ENCODE data around the gene FAM78B.

The FAM78B gene

DNA sequence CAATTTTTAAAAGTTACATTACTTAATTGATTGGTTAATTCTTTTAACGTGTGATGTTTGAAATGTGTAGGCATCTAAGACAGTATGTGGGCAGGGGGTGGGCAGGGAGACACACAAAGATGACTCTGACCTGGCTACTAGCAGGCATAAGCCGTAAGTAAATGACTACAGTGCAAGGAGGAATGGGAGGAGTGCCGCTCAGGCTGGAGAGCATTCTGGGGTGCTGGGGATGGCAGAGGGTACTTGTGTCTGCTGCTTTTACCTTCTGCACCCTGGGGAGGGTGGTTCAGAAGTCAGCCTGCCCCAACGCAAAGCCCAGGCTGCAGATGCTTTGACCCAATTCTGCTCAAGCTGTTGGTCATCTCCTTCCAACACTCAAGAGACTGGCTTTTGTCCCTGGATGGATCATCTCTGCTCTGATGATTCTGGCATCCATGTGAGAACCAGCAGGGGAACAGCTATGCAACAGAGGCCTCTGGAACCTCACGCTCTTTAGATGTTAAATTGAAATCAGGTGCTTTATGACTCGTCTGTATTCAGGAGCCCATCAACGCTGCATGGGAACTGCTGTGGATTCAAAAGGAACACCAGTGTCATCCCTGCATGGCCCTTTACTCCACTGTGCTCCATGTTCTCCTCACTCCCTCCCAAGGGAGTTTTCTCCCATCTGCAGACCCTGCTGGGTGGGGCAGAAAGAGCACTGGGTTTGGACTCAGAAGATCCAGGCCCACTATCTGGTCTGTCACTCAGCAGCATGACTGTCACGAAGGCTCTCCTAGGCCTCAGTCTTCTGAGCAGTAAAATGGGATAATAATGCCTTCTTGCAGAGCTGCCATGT lies 78.8 kb downstream of the FAM78B start:
- no peaks in the 10 kb centered on the region for H3K36me3 ChIP-seq (ENCODE audit: insufficient read depth, low read length)
- 0 out of 2 replicates have a peak, but pooled peaks cover 4% of the 10 kb centered on the region for H3K4me1 ChIP-seq (ENCODE audit: insufficient read depth, low read length)
- H3K27me3 ChIP-seq (ENCODE audit: insufficient read depth, low read length) = no peaks in the 10 kb centered on the region
- 92% methylated on average over 8 of the region's 8 CpGs for WGBS
- H3K9ac ChIP-seq (ENCODE audit: low read depth, low read length) = no peak overlapping the region
- no peak overlapping the region for H3K27ac ChIP-seq (ENCODE audit: low read depth, low read length)
- no peak overlapping the region for H3K4me3 ChIP-seq (ENCODE audit: low read length)
- no peaks in the 10 kb centered on the region for H3K9me3 ChIP-seq (ENCODE audit: insufficient read depth, low read depth, low read length)

DNA sequence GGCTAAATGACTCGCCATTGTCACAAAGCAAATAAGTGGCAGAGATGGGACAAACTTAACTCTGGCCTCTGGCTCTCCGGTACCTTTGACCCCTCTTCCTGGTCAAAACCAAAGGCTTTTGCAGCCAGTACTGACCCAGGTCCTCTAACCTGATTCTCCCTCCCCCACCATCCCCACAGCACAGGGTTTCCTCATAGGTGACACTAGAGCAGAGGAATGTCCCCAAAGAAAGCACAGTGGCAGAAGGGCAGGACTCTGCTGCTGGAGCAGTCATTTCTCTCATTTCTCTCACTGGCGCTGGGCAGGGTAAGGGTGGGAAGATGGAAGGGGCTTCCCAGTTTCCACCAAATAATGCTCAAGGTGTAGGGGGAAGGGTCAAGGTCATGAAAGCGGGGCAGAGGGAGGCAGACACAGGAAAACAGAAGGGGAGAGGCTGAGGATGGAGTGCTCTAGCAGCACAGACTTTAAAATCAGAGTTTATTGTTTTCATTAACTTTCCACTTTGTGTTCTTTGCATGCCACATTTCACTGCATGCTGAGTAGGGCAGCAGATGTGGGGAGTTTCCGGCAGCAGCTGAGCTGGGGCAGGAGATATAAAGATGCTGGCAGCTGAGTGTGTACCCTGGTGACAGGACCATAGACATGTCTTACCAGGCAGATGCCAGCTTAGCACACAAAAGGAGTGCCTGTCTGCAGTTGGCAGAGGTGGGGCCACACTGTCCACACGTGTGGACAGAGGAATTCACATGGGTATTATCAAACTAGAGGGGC lies 80.5 kb downstream of the FAM78B start:
- Histone ChIP-seq H3K27ac (ENCODE audit: low read depth, low read length) (no peak overlapping the region), H3K27me3 (ENCODE audit: insufficient read depth, low read length) (no peaks in the 10 kb centered on the region), H3K4me1 (ENCODE audit: insufficient read depth, low read length) (0 out of 2 replicates have a peak, but pooled peaks cover 4% of the 10 kb centered on the region), H3K9ac (ENCODE audit: low read depth, low read length) (no peak overlapping the region), H3K9me3 (ENCODE audit: insufficient read depth, low read depth, low read length) (no peaks in the 10 kb centered on the region), H3K36me3 (ENCODE audit: insufficient read depth, low read length) (no peaks in the 10 kb centered on the region), H3K4me3 (ENCODE audit: low read length) (no peak overlapping the region)
- WGBS = 82% methylated on average over 6 of the region's 6 CpGs

DNA sequence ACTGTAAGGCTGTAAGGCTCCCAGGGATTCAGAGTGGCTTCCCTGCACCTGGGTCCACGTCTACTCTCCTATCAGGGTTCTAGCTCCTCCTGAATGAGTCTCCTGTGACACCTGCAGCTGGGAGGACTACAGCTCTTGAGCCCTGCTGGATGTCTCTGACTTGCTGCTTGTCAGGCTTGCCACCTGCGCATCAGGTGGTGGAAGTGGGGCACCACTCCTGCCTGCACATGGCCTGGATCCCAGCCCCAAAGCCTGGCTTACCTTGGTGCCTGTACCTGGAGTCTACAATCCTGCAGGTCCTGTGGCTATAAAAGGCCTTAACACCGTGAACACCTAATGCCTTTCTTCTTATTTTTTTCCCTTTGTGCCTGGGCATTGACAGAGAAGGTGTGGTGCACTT lies 82.2 kb downstream of the FAM78B start:
- no peak overlapping the region for H3K27ac ChIP-seq (ENCODE audit: low read depth, low read length)
- no peaks in the 10 kb centered on the region for H3K4me1 ChIP-seq (ENCODE audit: insufficient read depth, low read length)
- no peak overlapping the region for H3K9ac ChIP-seq (ENCODE audit: low read depth, low read length)
- H3K9me3 ChIP-seq (ENCODE audit: insufficient read depth, low read depth, low read length) = no peaks in the 10 kb centered on the region
- no peaks in the 10 kb centered on the region for H3K27me3 ChIP-seq (ENCODE audit: insufficient read depth, low read length)
- H3K4me3 ChIP-seq (ENCODE audit: low read length) = no peak overlapping the region
- H3K36me3 ChIP-seq (ENCODE audit: insufficient read depth, low read length) = no peaks in the 10 kb centered on the region
- 82% methylated on average over 3 of the region's 3 CpGs for WGBS

DNA sequence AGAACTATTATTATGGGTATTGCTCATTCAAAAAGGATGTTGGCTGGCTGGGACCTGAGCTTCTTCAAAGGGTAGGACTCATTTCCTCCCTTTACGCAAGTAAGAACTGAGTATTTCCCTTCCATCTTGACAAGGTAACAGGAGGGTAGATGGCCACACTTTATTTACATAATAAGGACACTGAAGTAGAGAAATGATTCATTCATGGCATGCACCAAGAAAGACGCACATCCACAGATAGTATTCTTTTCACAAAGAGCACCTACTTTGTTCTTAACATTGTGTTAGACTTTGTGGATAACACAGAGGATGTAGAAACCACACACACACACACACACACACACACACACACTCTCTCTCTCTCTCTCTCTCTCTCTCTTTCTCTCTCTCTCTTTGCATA lies 82.9 kb downstream of the FAM78B start:
- H3K9ac ChIP-seq (ENCODE audit: low read depth, low read length) = no peak overlapping the region
- H3K36me3 ChIP-seq (ENCODE audit: insufficient read depth, low read length) = no peaks in the 10 kb centered on the region
- H3K4me3 ChIP-seq (ENCODE audit: low read length) = no peak overlapping the region
- no peaks in the 10 kb centered on the region for H3K9me3 ChIP-seq (ENCODE audit: insufficient read depth, low read depth, low read length)
- H3K27ac ChIP-seq (ENCODE audit: low read depth, low read length) = no peak overlapping the region
- H3K4me1 ChIP-seq (ENCODE audit: insufficient read depth, low read length) = no peaks in the 10 kb centered on the region
- H3K27me3 ChIP-seq (ENCODE audit: insufficient read depth, low read length) = no peaks in the 10 kb centered on the region
- no CpG with 5 or more reads among the region's 2 CpGs for WGBS

DNA sequence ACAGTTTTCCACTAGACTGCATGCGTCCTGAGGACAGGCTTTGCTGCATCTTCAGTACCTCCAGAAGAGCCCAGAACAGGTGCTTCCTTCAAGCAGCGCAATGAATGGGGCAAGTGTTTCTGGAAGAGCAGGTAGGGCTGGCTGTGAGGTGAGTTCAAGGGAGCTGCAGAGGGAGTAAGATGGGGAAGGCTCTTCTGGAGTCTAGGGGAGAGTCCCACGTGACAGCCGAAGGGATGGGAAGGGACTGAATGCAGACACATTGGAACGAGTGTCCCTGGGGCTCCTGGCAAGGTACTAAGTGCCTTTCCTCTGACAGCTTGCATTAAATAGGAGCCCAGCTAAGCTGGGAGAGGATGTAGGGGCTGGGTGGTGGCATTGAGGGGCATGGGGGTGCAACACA lies 84.2 kb downstream of the FAM78B start:
- no peaks in the 10 kb centered on the region for H3K27me3 ChIP-seq (ENCODE audit: insufficient read depth, low read length)
- no peaks in the 10 kb centered on the region for H3K9me3 ChIP-seq (ENCODE audit: insufficient read depth, low read depth, low read length)
- H3K36me3 ChIP-seq (ENCODE audit: insufficient read depth, low read length) = no peaks in the 10 kb centered on the region
- no peak overlapping the region for H3K9ac ChIP-seq (ENCODE audit: low read depth, low read length)
- no peak overlapping the region for H3K4me3 ChIP-seq (ENCODE audit: low read length)
- 93% methylated on average over 5 of the region's 5 CpGs for WGBS
- no peaks in the 10 kb centered on the region for H3K4me1 ChIP-seq (ENCODE audit: insufficient read depth, low read length)
- H3K27ac ChIP-seq (ENCODE audit: low read depth, low read length) = no peak overlapping the region

DNA sequence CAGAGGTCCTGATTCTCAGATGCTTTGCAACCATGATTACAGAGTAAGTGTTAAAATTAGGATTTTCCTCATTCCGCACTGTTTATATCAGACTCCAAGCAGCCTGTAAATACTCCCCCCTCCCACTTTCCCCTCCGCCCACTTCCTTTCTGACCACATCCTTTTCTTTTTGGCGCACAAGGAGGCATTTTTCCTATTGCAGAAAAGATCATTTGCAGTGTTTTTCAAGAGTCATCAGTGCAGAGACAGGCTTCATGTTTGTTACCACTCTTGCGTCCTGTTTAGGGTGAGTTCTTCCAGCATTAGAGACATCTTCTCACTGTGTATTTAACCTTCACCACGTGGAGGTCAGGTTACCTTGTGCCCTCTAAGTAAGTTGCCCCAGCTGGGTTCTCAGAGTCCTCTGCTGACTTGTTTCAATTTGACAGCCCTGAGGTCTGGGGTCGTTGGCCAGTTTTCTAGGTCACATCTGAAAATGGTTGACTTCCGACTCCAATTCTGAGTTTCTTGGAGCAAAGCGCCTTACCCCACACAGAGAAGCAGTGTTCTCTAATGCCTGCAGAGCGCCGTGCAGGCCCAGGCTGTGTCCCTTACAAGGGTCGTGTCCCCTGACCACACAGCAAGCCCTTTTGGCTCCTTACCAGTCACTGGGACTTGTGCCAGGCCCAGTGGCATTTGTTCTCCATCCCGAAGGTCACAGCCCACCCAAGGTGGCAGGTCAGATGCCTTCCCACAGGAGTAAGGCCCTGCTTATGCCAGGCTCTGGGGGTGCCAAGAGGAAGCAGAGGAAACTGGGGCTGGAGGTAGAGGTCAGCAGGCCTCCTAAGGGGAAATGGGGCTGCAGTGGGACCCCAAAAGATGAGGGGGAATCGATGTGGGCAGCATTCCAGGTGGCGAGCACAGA lies 85.6 kb downstream of the FAM78B start:
- H3K27ac ChIP-seq (ENCODE audit: low read depth, low read length) = no peak overlapping the region
- H3K36me3 ChIP-seq (ENCODE audit: insufficient read depth, low read length) = no peaks in the 10 kb centered on the region
- H3K4me3 ChIP-seq (ENCODE audit: low read length) = no peak overlapping the region
- H3K9ac ChIP-seq (ENCODE audit: low read depth, low read length) = no peak overlapping the region
- H3K4me1 ChIP-seq (ENCODE audit: insufficient read depth, low read length) = no peaks in the 10 kb centered on the region
- WGBS = 94% methylated on average over 14 of the region's 14 CpGs
- H3K9me3 ChIP-seq (ENCODE audit: insufficient read depth, low read depth, low read length) = no peaks in the 10 kb centered on the region
- H3K27me3 ChIP-seq (ENCODE audit: insufficient read depth, low read length) = no peaks in the 10 kb centered on the region

DNA sequence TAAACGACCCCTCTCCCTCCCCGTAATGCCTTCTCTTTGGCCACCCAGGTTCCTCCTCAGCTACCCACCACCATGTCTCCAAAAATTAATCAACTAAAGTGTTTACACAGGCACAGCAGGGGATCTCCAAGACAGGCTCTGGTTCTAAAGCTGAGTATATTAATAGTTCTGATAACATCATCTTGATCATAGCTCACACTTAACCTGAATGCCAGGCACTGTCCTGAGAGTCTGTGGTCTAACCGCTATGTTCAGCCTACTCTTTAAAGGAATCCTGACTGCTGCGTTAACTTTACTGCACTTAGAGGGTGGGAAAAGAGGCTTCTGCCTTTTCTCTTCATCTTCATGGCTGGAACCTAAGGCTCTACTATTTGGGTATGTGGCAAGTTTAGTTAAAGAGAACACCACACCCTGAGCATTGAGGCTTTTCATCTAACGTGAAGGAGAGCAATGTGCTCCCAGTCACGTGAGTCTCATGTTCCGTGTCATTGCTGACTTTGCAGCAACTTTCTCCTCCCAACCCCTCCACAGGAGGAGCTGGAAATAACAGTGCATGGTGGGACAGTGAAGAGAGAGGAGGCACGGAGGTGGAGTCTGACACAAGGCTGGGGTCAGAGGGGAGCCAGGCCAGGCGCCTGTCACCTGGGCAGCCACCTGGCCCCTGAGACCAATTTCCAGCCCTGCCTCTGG lies 86.4 kb downstream of the FAM78B start:
- Histone ChIP-seq H3K9ac (ENCODE audit: low read depth, low read length) (no peak overlapping the region), H3K27me3 (ENCODE audit: insufficient read depth, low read length) (no peaks in the 10 kb centered on the region), H3K9me3 (ENCODE audit: insufficient read depth, low read depth, low read length) (no peaks in the 10 kb centered on the region), H3K27ac (ENCODE audit: low read depth, low read length) (no peak overlapping the region), H3K4me3 (ENCODE audit: low read length) (no peak overlapping the region), H3K36me3 (ENCODE audit: insufficient read depth, low read length) (no peaks in the 10 kb centered on the region), H3K4me1 (ENCODE audit: insufficient read depth, low read length) (no peaks in the 10 kb centered on the region)
- WGBS = 89% methylated on average over 9 of the region's 9 CpGs

DNA sequence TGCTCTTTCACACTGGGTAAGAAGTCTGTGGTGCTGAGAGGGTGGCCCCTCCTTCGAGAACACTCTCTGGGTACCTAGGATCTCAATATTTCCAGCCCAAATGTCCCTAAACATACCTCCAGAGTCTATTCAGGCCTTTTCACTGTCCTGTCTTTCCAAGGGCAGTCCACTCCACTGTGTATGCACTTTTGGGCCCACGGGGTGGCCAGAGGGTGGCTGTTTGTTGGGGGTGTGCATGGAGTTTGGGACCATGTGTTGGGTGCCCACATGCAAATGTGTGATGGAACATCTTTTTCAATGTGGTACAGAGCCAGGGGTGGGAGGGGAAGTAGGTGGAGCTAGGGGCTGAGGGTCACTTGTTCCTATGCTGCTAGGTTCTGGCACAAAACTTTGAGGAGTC lies 87.5 kb downstream of the FAM78B start:
- Histone ChIP-seq H3K27ac (ENCODE audit: low read depth, low read length) (no peak overlapping the region), H3K4me3 (ENCODE audit: low read length) (no peak overlapping the region), H3K9ac (ENCODE audit: low read depth, low read length) (no peak overlapping the region), H3K4me1 (ENCODE audit: insufficient read depth, low read length) (no peaks in the 10 kb centered on the region), H3K27me3 (ENCODE audit: insufficient read depth, low read length) (no peaks in the 10 kb centered on the region), H3K9me3 (ENCODE audit: insufficient read depth, low read depth, low read length) (no peaks in the 10 kb centered on the region), H3K36me3 (ENCODE audit: insufficient read depth, low read length) (no peaks in the 10 kb centered on the region)
- WGBS = 91% methylated on average over 2 of the region's 2 CpGs

DNA sequence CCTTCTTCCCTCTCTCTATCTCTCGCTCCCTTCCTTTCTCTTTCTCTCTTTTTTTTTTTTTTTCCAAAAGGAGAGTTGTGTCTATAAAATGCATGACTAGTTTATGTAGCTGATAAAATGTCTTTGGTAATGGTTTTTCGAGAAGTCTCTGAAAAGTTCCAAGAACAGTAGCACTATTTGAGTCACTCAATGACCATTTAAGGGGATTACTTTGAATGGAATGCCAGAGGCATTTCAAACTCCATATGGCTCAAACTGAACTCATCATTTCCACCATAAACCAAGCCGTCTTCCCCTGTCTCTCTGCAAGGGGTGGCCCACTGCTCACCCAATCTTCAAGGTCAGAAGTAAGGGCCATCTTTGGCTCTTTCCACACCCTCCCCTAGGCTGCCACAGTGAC lies 93.3 kb downstream of the FAM78B start:
- H3K4me1 ChIP-seq (ENCODE audit: insufficient read depth, low read length) = no peaks in the 10 kb centered on the region
- no peaks in the 10 kb centered on the region for H3K36me3 ChIP-seq (ENCODE audit: insufficient read depth, low read length)
- no peaks in the 10 kb centered on the region for H3K9me3 ChIP-seq (ENCODE audit: insufficient read depth, low read depth, low read length)
- H3K4me3 ChIP-seq (ENCODE audit: low read length) = no peak overlapping the region
- H3K27ac ChIP-seq (ENCODE audit: low read depth, low read length) = no peak overlapping the region
- WGBS = 80% methylated on average over 2 of the region's 3 CpGs
- H3K27me3 ChIP-seq (ENCODE audit: insufficient read depth, low read length) = no peaks in the 10 kb centered on the region
- no peak overlapping the region for H3K9ac ChIP-seq (ENCODE audit: low read depth, low read length)

DNA sequence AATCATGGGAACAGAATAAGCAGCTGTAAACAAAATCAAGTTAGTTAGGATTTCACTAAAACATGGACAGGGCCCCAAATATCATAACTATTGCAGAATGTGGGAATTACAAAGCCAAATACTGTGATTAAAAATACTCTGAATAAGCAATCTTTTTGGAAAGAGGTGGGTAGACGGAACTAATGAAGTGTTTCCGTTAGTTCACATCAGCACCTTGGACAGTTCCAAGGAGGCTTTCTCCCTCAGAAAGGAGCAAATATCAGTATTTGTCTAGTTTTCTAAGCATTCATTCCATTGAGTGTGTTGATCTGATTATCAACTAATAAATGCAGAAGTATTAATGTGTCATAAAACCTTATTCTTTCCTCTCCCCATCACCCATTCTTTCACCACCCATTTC lies 97.4 kb downstream of the FAM78B start:
- Histone ChIP-seq H3K4me3 (ENCODE audit: low read length) (no peak overlapping the region), H3K4me1 (ENCODE audit: insufficient read depth, low read length) (peaks cover 6% of the 10 kb centered on the region), H3K9me3 (ENCODE audit: insufficient read depth, low read depth, low read length) (no peaks in the 10 kb centered on the region), H3K27ac (ENCODE audit: low read depth, low read length) (no peak overlapping the region), H3K27me3 (ENCODE audit: insufficient read depth, low read length) (no peaks in the 10 kb centered on the region), H3K9ac (ENCODE audit: low read depth, low read length) (no peak overlapping the region), H3K36me3 (ENCODE audit: insufficient read depth, low read length) (no peaks in the 10 kb centered on the region)
- WGBS = 48% methylated on average over 2 of the region's 2 CpGs

Data from HUES64 (cell line).